Spleen (tissue), 7 donors: ENCODE results near the gene CEP55.

Experiments
- CTCF ChIP-seq, 11 experiments: fragments of 200-600 bp in 7 of 11; fragments of 450-650 bp in 4 of 11; sonication (generic) in 4 of 11; IDR thresholded peaks in 8 of 11; conservative IDR thresholded peaks in 3 of 11; 1 replicate in 7 of 11; 2 replicates in 4 of 11; pipeline versions ENCODE4 v1.4.0 to v1.8.0; 2016 to 2021; ENCODE audit warnings: antibody characterized with exemption in 11 of 11, inconsistent platforms in 4 of 11, mild to moderate bottlenecking in 1 of 11
- POLR2A ChIP-seq, 3 donors: fragments of 450-650 bp; IDR thresholded peaks; one replicate each; pipeline ENCODE4 v1.5.1; 2017; ENCODE audit warnings: antibody characterized with exemption in 3 of 3, mild to moderate bottlenecking in 1 of 3
- donor health status: DM: no; HTN: no; CAD: no; lungs with moderate emphysema.
- donor health status: DM: no; HTN: no; CAD: no.
- donor health status: DM: no; HTN: no; CAD: no.

- TF ChIP-seq POLR2A (IDR thresholded peaks at IDR 0.05) (no peak), CTCF (IDR thresholded peaks at IDR 0.05 in 8 of 11, conservative IDR thresholded peaks at IDR 0.05 in 3 of 11) (peak in 9 of 11 experiments; percentile 30 to 76 (median 61))
Observed at GRCh38 chr10:93541402-93542357, 45.3 kb downstream of the CEP55 start.
